ENCODE data around the gene TEKT1.
"Not testable (repeated sequence)": the region's sequence is repeated elsewhere in the genome, so short reads cannot be mapped to it uniquely, and the experiment has no call there.

DNA sequence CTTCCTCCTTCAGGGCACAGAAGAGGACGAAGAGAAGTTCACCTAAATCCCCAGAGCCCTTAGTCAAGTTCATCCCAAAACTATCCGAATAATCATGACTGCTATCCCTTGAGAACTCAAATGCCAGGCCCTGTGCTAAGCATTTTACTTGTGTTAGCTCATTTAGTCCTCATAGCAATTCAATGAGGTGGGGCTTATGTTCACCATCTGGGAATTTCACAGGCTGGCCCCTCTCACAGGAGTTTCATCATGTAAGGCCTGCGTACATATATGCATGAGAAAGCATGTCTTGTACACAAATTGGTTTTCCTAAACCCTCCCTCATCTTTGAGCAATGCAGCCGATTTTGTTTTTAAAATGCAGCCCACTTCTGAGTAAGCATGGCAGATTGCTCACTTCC, 12.9 kb upstream of the TEKT1 start:
- not testable (repeated sequence) for TF ChIP-seq CTCF (IDR thresholded peaks at IDR 0.05; ENCODE audit: insufficient read depth, low read length); SPI1 (IDR thresholded peaks at IDR 0.05; ENCODE audit: borderline replicate concordance, low read depth); REST (IDR thresholded peaks at IDR 0.05; ENCODE audit: insufficient replicate concordance, low read depth)

Measured in HL-60 (cell line).